Brain microvascular endothelial cell (primary cell): Measurements from ENCODE around the gene WDFY3.
"Not testable (repeated sequence)": the region's sequence is repeated elsewhere in the genome, so short reads cannot be mapped to it uniquely, and the experiment has no call there.

Source experiments
- DNase-seq: peaks from one replicate; pipeline ENCODE4 v3.0.0-alpha.2; 2020
- H3K27ac ChIP-seq: fragments of 250-450 bp; sonication (Bioruptor Pico); 2 replicates; pipeline ENCODE4 v1.5.1; 2020; ENCODE audit warnings: mild to moderate bottlenecking, moderate library complexity
- H3K27me3 ChIP-seq: fragments of 250-450 bp; sonication (Bioruptor Pico); replicated peaks from 2 replicates; pipeline ENCODE4 v1.5.1; 2020; ENCODE audit warnings: mild to moderate bottlenecking
- H3K36me3 ChIP-seq: fragments of 250-450 bp; sonication (Bioruptor Pico); replicated peaks from 2 replicates; pipeline ENCODE4 v1.5.1; 2020; ENCODE audit warnings: mild to moderate bottlenecking
- H3K4me3 ChIP-seq: 2 replicates; pipeline ENCODE4 v1.5.1; 2011; ENCODE audit warnings: low read depth, mild to moderate bottlenecking, control low read depth, low read length, moderate library complexity
- in situ Hi-C: cut with HindIII; loops from 2 replicates; pipeline ENCODE4 v1.10.0; 2017; ENCODE audit warnings: low sequenced_read_pairs, low pct_ligation_motif_present
- TF ChIP-seq, protein P1 (sequence below): IDR thresholded peaks from 2 replicates; pipeline ENCODE4 v1.5.1; 2011; ENCODE audit warnings: low read depth, mild to moderate bottlenecking, moderate library complexity, low read length, control low read depth, inconsistent platforms; ENCODE audit errors: missing control alignments

The WDFY3 gene

DNA sequence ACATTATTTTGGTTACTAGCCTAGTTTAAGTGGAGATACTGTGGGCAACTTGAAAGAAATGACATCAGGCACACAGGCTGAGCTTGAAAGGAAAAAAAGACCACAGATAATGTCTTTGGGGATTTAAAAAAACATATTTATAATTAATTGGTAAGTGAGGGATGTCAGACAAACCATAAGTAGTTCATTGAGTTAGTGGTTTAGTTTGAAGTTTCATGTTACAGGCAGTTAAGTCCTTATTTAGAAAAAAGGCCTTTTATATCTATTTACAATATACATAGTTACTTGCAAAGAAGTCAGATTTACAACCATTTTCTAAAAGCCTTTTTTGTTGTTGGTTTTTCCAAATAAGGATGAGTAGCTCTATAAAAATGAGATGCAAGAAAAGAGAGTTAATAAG is 294.3 kb downstream of the WDFY3 start:
- TF ChIP-seq, protein P1, sequence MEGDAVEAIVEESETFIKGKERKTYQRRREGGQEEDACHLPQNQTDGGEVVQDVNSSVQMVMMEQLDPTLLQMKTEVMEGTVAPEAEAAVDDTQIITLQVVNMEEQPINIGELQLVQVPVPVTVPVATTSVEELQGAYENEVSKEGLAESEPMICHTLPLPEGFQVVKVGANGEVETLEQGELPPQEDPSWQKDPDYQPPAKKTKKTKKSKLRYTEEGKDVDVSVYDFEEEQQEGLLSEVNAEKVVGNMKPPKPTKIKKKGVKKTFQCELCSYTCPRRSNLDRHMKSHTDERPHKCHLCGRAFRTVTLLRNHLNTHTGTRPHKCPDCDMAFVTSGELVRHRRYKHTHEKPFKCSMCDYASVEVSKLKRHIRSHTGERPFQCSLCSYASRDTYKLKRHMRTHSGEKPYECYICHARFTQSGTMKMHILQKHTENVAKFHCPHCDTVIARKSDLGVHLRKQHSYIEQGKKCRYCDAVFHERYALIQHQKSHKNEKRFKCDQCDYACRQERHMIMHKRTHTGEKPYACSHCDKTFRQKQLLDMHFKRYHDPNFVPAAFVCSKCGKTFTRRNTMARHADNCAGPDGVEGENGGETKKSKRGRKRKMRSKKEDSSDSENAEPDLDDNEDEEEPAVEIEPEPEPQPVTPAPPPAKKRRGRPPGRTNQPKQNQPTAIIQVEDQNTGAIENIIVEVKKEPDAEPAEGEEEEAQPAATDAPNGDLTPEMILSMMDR = no peak
- Histone ChIP-seq H3K36me3 (peaks cover 20% of the 10 kb centered on the region), H3K4me3 (no peak overlapping the region), H3K27me3 (no peaks in the 10 kb centered on the region), H3K27ac (no peak overlapping the region)
- no peak for DNase-seq
- in situ Hi-C loops = no loop called here

DNA sequence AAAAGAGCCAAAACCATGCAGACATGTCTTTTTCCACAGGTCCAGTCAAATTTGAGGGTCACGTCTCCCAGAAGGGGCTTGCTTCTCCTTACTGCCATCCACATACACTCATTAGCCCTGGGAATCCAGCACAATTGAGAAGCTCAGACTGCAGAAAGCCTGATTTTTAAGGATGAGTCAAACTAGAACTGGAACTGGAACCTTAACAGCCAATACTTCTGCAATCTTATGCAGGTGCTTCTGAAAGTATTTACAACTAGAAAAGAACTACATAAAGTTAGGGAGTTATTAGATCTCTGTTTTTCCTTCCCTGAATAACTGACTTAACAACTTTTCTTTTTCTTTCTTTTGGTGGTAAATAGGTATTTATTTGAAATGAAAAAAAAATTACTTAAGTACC is 297.3 kb downstream of the WDFY3 start:
- TF ChIP-seq, protein P1 = no peak
- H3K4me3 ChIP-seq = no peak overlapping the region
- no peak for DNase-seq
- in situ Hi-C loops = no loop called here
- H3K27ac ChIP-seq = no peak overlapping the region
- H3K36me3 ChIP-seq = peaks cover 15% of the 10 kb centered on the region
- H3K27me3 ChIP-seq = no peaks in the 10 kb centered on the region

DNA sequence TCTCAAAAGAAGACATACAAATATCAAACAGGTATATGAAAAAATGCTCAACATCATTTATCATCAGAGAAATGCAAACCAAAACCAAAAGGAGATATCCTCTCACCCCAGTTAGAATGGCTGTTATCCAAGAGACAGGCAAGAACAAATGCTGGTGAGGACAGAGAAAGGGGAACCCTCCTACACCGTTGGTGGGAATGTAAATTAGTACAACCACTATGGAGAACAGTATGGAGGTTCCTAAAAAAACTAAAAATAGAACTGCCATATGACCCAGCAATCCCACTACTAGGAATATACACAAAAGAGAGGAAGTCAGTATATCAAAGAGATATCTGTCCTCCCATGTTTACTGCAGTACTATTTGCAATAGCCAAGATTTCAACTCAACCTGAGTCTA is 300.1 kb downstream of the WDFY3 start:
- Histone ChIP-seq H3K36me3 (peaks cover 9% of the 10 kb centered on the region), H3K27ac (no peak overlapping the region), H3K4me3 (no peak overlapping the region), H3K27me3 (no peaks in the 10 kb centered on the region)
- TF ChIP-seq, protein P1 = no peak
- in situ Hi-C loops = no loop called here
- DNase-seq = no peak

DNA sequence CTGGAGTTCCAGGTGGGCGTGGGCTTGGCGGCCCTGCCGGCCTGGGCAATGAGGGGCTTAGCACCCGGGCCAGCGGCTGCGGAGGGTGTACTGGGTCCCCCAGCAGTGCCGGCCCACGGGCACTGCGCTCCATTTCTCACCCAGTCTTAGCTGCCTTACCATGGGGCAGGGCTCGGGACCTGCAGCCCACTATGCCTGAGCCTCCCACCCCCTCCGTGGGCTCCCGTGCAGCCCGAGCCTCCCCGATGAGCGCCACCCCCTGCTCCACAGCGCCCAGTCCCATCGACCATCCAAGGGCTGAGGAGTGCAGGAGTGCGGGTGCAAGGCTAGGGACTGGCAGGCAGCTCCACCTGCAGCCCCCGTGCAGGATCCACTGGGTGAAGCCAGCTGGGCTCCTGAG is 301.7 kb downstream of the WDFY3 start:
- H3K27ac ChIP-seq, H3K27me3 ChIP-seq, in situ Hi-C loops, DNase-seq, H3K4me3 ChIP-seq, H3K36me3 ChIP-seq: not testable (repeated sequence)

DNA sequence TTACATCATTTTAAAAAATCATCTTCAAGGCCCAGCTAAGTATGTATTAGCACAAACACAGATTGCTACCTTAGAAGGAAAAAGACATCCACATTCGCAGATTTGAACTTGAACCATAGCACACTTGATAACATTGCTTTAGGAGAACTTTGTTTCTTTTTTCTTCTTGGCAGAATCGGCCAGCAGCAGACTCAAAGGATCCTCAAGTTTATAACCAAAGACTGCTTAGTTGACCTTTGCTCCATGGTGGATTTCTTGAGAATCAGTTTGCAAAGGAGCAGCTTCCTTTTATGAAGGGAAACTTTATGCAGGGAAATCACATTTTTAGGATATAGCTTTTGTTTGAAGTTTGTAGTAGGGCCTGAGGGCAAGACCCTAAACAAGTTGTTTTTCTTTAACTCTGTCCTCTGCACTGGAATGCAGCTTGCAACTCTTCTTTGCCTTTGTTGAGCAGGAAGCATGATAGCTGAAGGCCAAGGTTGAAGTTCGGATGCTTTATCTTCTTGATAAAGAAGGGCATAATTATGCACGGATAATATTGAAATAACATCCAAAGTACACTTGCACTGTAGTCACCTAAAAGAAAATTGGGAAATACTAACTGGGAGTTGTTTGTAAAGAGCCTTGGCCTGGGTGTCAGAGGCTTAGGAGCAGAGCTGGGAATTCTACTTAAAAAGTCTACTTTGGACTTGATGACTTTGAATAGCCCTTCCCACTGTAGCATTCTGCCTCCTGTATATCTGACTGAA is 305.1 kb downstream of the WDFY3 start:
- H3K27ac ChIP-seq = no peak overlapping the region
- no peak overlapping the region for H3K4me3 ChIP-seq
- peaks cover 4% of the 10 kb centered on the region for H3K36me3 ChIP-seq
- DNase-seq = no peak
- in situ Hi-C loops = no loop called here
- TF ChIP-seq, protein P1 = no peak
- H3K27me3 ChIP-seq = no peaks in the 10 kb centered on the region

DNA sequence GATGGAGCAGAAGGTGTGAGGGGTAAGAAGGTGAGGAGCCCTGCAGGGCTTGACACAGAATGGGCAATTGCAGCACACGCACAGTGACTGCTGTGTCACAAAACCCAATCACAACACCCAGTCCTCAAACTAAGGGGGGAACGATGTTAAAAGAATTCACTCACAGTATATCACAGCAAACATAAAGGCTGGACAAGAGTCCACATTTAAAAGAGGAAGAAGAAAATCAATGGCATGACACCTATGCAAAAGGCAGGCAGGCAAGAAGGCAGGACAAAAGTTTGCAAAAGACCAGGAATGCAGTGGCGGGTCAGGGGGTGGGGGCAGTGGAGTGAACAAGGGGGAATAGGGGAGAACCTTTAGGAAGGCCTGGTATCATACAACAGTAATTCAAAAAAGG is 305.9 kb downstream of the WDFY3 start:
- H3K4me3 ChIP-seq = no peak overlapping the region
- TF ChIP-seq, protein P1 = no peak
- H3K27ac ChIP-seq = no peak overlapping the region
- in situ Hi-C loops = no loop called here
- no peaks in the 10 kb centered on the region for H3K27me3 ChIP-seq
- no peak for DNase-seq
- peaks cover 2% of the 10 kb centered on the region for H3K36me3 ChIP-seq
